ENCODE measurements around the gene CERK. TPM values are rescaled to one million over a fixed set of nuclear protein-coding genes. Genes with fewer than 3 reads are reported as not detected.
A peak's percentile ranks its signal among the peaks of the same experiment; 100 is the strongest.
"Not testable (repeated sequence)": the region's sequence is repeated elsewhere in the genome, so short reads cannot be mapped to it uniquely, and the experiment has no call there.

The CERK gene
- total RNA-seq, 2 donors from 2014 or later = 44.8 to 48.0 TPM

DNA sequence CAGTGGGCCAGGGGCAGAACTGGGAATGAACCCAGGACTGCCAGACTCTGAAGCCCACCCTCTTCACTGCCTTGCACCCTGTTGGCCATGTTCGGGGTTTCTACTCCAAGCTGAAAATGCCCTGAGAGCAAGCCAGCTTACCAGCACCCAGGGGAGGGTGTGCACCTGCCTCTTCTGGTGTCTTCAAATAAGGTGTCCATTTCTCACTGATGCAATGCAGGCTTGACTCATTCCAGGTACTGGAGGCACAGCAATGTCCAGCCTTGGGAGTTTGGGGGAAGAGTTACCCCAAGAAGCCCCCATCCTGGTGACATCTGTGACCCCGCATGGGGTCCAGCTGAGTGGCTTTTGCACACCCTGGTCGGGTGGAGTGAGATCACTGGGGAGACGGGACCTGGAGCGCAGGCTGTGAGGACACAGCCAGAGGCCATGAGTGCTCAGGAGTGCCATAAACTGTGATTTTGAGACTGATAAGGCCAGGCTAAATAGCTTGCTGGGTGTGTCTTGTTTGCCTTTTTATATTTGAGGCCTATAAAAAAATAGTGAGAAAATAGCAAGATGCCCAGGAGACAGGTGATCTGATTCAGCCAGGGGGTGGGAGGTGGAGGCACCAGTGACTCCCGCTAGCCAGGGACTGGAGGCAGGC, 4.6 kb upstream of the CERK start:
- Mint-ChIP-seq H3K36me3 (peaks cover 4 to 8% of the 10 kb centered on the region in 2 donors), H3K27ac (peak overlapping the region in 1 of 2 donors; percentile 12), H3K9me3 (peaks cover 0 to 6% of the 10 kb centered on the region in 2 donors)
- ATAC-seq = no peak
- DNase-seq (ENCODE audit: low spot score in 2 of 2) = no peak

DNA sequence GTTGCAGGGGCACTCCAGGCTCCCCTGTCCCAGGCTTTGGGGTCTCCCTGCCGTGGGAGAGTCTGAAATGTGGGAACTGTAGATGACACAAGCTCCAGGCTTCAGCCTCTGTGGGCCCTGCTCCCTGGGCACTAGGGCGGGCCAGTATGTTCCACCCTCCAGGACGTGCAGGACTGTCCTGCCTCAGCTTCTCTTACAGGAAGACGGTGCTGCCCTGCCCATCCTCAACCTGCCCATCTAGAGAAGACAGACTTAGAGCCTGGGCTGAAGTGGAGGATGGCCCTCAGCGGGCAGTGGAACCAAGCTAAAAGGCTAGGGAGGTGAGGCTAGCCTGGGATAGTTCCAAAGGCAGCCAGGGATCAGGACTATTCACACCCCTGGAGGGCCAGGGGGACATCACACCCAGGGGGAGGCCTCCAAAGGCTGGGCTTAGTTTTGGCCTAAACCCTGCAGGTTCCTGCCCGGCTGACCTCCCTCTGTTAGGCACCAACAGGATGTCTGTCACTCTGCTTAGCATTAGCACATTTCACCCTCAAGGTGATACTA, 4.0 kb upstream of the CERK start:
- peaks cover 0 to 6% of the 10 kb centered on the region in 2 donors for H3K9me3 Mint-ChIP-seq
- peaks cover 9 to 13% of the 10 kb centered on the region in 2 donors for H3K36me3 Mint-ChIP-seq
- DNase-seq (ENCODE audit: low spot score in 2 of 2) = no peak
- H3K27ac Mint-ChIP-seq = no peak overlapping the region
- no peak for ATAC-seq

DNA sequence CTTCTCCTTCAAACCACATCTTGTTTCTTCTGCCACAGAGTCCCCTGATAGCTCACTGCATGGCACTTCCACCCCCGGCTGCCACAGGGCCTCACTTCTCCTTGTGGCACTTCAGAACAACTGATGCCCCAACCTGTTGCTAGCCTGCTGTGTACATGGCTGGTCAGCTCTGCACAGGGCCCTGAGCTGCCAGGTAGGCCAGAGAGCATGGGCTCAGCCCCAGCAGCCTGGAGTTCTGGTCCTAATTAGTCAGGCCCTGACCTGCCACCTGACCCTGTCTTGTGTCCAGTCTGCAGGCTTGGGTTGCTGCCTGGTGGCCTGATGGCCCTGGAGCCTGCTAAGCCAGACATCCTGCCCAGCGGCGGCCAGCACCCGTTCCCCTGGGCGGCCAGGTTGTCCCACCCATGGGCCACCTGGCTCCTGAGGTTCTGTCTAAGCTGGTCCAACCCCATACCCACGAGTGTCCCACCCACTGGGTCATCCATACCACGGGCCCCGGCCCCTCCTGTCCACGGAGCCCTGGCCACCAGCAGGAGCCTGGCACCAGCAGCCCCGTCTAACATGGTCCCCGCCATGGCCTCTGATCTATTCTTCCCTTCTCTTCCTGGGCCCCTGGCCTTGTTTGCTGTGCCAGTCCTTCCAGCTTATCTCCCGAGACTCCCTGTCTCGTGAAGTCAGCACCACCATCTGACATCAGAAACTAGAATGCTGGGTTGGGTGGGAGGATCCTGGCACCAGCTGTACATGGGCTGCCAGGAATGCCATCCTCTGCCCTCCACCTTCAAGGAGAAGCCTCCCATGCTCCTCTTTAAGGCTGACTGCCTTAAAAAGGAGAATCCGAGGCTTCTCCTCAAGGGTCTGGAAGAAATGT, 3.1 kb upstream of the CERK start:
- no peak for DNase-seq (ENCODE audit: low spot score in 2 of 2)
- H3K36me3 Mint-ChIP-seq = peaks cover 10 to 19% of the 10 kb centered on the region in 2 donors
- H3K9me3 Mint-ChIP-seq = peaks cover 0 to 6% of the 10 kb centered on the region in 2 donors
- H3K27ac Mint-ChIP-seq = peak overlapping the region in 1 of 2 donors; percentile 49
- ATAC-seq = no peak

DNA sequence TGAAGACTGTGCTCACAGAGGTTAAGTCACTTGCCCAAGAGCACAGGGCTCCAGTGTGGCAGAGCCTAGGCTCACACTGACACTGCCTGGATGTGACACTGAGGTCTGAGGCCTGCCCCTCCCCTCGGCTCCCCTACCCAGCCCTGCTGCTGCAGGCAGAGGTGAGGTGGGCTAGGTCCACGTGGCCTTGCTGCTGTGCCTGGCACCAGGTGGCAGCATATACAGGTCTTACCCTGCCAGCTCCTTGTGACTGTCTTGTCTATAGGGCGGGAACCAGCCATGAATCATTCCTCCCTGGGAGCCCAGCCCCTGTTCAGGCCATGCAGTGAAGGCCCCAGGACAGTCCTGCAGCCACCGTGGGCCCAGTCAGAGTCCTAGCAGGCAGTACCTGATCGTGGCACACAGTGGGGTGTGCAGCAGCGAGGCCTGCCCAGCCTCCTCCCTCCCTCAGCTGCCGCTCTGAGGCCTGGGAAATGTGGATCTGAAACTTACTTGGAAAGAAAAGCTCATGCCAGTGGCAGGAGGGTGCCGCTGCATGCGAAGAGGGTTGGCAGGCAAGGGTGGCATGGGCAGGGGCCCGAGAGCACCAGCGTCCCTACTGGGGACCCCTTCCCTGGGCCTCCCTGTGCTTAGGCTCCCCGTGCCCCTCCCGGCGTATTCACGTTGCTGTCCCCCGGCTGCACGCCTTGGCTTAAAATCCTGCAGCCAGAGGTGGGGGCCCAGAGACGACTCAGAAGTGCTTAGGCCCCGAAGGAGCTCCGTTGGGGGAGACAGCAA, 1.2 kb upstream of the CERK start:
- DNase-seq (ENCODE audit: low spot score in 2 of 2) (peak in 1 of 2 donors; percentile 82), ATAC-seq (peak; percentile 32 to 83)
- peaks cover 0 to 6% of the 10 kb centered on the region in 2 donors for H3K9me3 Mint-ChIP-seq
- peaks cover 10 to 19% of the 10 kb centered on the region in 2 donors for H3K36me3 Mint-ChIP-seq
- peak overlapping the region in 1 of 2 donors; percentile 85 for H3K27ac Mint-ChIP-seq

DNA sequence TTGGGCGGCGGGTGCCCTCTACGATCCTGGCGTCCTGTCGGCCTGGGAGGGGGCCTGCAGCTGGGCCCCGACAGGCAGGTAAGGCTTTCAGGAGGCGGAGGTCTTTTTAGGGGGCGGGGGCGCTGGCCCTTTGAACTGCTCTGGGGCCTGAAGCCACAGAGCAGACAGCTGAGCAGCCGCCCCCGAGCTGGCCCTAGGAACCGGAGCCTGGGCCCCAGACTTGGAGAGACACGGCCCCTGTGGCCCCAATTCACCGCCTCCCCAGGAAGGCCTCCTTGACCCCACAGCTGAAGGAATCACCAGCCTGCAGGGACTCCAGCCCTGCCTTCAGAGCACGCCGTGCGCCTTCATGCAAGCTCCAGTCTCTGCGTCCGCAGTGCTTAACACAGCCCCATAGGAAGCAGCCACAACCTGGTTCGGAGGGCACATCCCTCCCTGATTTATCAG, 618 bp upstream of the CERK start:
- Mint-ChIP-seq H3K9me3 (peaks cover 0 to 6% of the 10 kb centered on the region in 2 donors), H3K27ac (peak overlapping the region in 1 of 2 donors; percentile 85), H3K36me3 (peaks cover 10 to 19% of the 10 kb centered on the region in 2 donors)
- no peak for ATAC-seq
- DNase-seq (ENCODE audit: low spot score in 2 of 2) = no peak

DNA sequence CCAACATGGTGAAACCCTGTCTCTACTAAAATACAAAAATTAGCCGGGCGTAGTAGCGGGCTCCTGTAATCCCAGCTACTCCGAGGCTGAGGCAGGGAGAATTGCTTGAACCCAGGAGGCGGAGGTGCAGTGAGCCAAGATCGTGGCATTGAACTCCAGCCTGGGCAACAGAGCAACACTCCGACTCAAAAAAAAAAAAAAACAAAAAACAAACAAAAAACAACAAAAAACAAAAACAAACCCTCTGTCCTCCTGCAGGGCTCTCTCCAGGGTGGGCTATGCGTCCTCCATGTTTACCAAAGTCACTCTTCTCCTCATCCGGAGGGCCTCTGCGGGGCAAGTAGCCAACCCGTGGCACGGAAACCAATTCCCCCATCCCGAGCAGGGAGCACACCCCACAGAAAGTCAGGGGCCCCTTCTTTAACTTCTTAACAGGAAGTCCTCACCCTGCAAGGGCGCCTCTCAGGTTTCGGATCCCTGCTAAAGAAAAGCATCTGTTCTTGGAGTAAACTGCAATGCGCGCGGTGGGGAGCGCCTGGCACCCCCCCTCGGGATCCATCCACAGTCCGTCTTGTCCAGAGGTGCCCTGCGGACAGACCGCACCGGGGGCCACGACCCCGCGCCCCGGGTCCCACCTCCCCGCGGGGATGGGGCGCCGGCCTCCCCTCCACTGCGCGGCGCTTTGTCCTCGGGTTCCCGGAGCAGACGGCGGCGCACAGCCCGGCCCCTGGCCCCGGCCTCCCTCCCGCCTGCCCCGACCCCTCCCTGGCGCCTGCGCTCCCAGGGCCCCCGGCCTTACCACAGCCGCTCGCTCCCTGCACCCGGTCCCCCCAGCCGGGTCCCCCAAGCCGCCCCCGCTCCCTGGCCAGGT, 712 bp downstream of the CERK start:
- DNase-seq (ENCODE audit: low spot score in 2 of 2) (peak; percentile 46 to 69), ATAC-seq (peak; percentile 12 to 59)
- Mint-ChIP-seq H3K27ac (peak overlapping the region; percentile 87 to 99), H3K9me3 (no peaks in the 10 kb centered on the region), H3K36me3 (peaks cover 10 to 11% of the 10 kb centered on the region in 2 donors)

DNA sequence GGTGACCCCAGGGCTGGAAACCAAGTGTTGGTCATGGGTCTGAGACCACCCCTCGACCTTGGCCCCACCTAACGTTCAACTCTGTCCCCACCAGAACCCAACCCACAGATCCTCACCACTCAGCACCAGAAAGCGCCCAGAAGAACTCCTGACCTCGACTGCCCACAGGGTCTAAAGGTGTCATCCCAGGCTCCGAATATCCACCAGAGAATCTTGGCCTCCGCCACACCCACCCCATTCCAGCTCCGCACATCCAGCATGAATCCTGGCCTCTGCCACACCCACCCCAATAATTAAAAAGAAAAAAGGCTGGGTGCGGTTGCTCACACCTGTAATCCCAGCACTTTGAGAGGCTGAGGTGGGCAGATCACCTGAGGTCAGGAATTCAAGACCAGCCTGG, 1.3 kb downstream of the CERK start:
- H3K36me3 Mint-ChIP-seq = peaks cover 10 to 13% of the 10 kb centered on the region in 2 donors
- H3K27ac Mint-ChIP-seq = peak overlapping the region; percentile 87 to 99
- no peak for ATAC-seq
- no peak for DNase-seq (ENCODE audit: low spot score in 2 of 2)
- H3K9me3 Mint-ChIP-seq = no peaks in the 10 kb centered on the region

DNA sequence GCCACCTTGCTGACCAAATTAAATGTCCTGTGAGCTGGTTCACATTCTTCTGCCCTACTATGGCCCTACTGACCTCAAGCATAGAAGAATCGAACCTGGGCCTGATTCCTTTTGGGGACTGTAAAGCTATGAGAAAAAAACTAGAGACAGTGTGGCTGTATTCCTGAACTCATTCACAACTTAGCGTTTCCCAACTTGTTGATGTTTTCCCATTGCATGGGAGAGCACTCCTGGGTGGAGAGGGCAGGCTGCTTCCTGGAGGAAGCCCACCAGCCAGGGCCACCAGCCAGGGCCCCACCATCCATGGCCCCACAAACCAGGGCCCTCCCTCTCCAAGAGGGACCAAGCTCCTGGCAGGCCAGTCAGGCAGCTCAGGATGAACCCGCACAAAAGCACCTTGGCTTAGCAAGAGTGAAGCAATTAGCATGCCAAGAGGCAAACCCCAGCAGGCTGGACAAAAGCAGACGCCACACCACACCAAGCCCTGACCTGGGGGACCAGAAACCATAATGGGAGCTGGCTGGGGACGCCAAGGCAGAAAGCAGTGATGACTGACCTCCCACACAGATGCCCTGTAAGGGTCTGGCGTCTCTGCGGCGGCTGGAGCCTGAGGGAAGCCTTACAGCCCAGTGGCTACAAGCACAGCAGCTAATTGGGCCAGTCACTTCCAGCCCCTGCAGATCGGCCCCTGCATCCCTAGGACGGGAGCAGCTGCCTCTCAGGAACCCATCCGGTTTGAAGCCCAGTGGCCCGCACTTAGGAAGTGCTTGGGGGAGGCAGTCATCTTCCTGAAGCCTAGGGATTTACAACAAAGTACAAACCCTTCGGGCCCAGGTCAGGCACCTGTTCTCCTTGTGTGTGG, 2.1 kb downstream of the CERK start:
- H3K36me3 Mint-ChIP-seq = peaks cover 10 to 18% of the 10 kb centered on the region in 2 donors
- no peak for DNase-seq (ENCODE audit: low spot score in 2 of 2)
- no peak for ATAC-seq
- no peaks in the 10 kb centered on the region for H3K9me3 Mint-ChIP-seq
- peak overlapping the region; percentile 44 to 87 for H3K27ac Mint-ChIP-seq

DNA sequence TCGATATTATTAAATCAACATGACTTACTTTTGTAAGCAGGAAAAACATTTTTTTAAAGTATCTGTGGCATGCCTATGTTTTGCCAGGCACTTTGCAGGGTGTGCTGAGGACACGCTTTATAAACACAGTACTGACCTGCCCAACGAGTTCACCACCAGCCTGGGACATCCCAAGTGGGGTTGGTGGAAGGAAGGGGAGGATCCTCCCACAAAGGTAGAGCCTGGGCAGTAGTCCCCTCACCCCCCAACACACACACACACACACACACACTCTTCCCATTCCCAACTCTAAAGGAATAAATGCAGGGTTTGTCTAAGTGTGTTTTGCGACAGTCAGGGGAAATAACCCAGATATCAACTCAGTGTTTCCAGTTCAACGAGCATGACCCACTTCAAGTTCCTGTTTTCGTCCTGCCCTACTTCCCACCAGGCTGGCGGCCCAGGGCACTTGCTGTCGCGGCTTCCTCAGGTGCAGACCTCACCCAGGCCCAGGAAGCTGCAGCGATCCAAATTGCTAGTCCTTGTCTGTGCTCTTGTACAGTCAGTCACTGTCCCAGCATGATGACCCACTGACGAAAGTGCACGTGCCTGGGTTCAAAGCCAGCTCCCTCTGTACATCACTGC, 3.1 kb downstream of the CERK start:
- Mint-ChIP-seq H3K9me3 (no peaks in the 10 kb centered on the region), H3K36me3 (peaks cover 10 to 18% of the 10 kb centered on the region in 2 donors), H3K27ac (peak overlapping the region; percentile 44 to 87)
- ATAC-seq = peak in 1 of 2 donors; percentile 23
- no peak for DNase-seq (ENCODE audit: low spot score in 2 of 2)

DNA sequence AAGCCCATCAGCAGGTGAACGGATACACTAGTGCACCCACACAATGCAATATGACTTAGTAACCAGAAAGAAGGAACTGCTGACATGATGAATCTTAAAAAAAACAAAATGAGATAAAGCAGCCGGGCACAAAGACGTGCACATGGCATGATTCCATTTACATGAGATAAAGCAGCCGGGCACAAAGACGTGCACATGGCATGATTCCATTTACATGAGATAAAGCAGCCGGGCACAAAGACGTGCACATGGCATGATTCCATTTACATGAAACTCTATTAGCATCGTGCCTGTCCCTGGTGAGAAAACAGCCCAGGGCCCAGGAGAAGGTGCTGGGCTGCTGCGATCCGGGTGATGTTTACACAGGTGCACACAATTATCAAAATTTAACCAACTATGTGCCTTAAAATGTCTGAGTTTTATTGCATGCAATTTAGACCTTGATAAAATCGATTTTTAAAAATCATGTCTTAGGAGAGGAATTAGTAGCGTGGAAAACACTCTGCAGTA, 3.8 kb downstream of the CERK start:
- not testable (repeated sequence) for DNase-seq (ENCODE audit: low spot score in 2 of 2); ATAC-seq; H3K9me3 Mint-ChIP-seq; H3K27ac Mint-ChIP-seq
- H3K36me3 Mint-ChIP-seq = peaks cover 10 to 18% of the 10 kb centered on the region in 2 donors

DNA sequence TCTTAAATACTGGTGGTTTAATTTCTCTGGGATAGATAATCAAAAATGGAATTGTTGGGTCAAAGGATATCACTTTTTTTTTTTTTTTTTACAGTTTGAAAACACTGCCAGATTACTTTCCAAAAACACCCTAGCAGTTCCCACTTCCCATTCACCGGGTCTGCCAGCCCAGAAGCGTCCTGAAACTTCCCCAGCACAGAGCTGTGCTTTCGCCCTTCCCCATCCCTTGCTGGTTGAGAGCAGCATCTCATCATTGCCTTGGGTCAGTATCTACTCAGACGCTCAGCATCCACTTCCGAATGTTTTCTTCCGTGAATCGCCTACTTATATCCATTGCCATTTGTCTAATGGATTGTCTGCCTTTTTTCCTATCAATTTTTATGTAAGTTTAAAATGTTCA, 5.5 kb downstream of the CERK start:
- ATAC-seq = no peak
- Mint-ChIP-seq H3K27ac (no peak overlapping the region), H3K36me3 (peaks cover 5 to 18% of the 10 kb centered on the region in 2 donors), H3K9me3 (no peaks in the 10 kb centered on the region)
- DNase-seq (ENCODE audit: low spot score in 2 of 2) = no peak

DNA sequence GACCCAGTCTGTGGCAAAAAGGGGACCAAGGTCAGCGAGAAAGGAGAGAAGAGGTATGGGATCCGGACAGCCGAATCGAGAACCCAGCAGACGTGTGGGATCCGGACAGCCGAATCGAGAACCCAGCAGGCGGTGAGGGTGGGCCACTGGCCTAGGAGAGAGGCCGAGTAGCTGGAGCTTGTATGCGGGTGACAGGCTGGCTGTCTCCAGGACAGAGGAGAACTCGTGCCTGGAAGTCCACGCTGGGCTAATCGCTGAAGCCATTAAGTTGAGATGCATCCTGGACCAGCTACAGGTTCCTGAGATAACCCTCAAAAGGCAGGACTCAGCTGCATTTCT, 6.0 kb downstream of the CERK start:
- no peak for DNase-seq (ENCODE audit: low spot score in 2 of 2)
- no peak for ATAC-seq
- Mint-ChIP-seq H3K36me3 (peaks cover under 1 to 13% of the 10 kb centered on the region in 2 donors), H3K9me3 (no peaks in the 10 kb centered on the region), H3K27ac (peak overlapping the region; percentile 85 to 90)

DNA sequence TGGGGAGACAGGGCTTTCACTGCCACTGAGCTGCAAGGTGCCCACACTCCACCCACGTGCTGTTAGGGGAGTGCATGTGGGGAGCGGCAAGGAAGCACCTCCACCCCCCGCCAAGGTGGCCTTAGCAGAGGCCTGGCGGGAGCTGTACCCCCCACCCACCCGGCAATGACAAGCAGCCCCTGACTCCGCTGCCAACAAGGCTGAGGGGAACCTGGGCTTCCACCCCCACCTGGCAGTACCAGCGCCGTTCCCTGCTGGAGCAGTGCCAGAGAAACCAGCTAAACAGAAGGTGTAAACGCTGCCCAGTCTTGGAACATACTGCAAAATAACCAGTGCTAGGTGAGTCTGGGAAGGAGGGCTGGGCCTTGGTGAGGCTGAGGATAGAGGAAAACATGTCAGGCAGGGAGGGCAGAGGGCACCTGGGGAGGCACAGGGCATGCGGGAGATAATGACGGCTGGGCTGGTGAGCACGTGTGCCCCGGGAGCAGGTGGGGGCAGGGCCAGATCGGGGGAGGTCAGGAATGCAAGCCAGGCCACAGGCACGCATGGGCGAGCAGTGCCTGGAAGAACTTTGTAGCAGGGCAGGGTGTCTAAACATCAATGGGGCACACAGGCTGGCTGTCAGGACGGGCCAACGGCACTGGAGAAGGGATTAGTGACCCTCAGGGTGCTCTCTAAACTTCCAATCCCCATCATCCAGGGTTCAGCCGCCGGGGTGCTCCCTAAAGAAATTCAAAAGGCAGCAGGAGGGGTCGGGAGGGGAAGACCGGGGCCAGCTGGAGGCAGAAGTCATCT, 6.6 kb downstream of the CERK start:
- Mint-ChIP-seq H3K27ac (peak overlapping the region; percentile 85 to 90), H3K36me3 (peaks cover 0 to 7% of the 10 kb centered on the region in 2 donors), H3K9me3 (no peaks in the 10 kb centered on the region)
- DNase-seq (ENCODE audit: low spot score in 2 of 2) = no peak
- ATAC-seq = no peak
